Measurements from ENCODE around the gene MMP12.
A peak's percentile ranks its signal among the peaks of the same experiment; 100 is the strongest.
"Not testable (repeated sequence)": the region's sequence is repeated elsewhere in the genome, so short reads cannot be mapped to it uniquely, and the experiment has no call there.

Gene MMP12

DNA sequence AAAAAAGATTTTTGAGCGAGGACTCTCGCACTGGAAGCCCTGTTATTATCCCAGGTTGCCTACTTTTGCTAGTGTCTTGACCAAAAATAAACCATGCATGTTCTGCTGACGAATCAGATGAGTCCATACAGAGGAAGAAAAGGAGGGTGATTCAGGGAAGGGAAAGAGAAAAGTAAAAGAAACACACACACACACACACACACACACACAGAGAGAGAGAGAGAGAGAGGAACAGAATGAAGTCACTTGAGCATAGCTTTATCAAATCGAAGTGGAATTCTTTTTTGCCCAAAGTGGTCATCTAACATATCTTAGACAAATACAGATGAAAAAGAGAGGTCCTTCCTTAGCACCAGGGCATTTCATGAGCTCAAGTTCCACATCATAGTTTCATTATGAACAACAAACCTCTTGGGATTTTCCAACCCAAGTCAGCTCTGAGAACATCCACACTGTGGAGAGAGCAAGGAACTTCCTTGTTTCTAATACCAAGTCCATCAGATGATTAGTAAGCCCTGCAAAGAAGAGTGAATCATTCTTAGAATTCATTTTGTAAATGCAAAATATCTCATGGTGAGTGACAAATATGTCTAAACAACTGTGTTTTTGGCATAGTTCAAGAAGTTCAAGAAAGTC, 7.7 kb upstream of the MMP12 start:
- DNase-seq (ENCODE audit: low spot score) = no peak
- H3K27ac ChIP-seq = no peak overlapping the region
- POLR2A ChIA-PET (ENCODE audit: low non-redundant PET) = no interaction called here
- TF ChIP-seq, protein P1, sequence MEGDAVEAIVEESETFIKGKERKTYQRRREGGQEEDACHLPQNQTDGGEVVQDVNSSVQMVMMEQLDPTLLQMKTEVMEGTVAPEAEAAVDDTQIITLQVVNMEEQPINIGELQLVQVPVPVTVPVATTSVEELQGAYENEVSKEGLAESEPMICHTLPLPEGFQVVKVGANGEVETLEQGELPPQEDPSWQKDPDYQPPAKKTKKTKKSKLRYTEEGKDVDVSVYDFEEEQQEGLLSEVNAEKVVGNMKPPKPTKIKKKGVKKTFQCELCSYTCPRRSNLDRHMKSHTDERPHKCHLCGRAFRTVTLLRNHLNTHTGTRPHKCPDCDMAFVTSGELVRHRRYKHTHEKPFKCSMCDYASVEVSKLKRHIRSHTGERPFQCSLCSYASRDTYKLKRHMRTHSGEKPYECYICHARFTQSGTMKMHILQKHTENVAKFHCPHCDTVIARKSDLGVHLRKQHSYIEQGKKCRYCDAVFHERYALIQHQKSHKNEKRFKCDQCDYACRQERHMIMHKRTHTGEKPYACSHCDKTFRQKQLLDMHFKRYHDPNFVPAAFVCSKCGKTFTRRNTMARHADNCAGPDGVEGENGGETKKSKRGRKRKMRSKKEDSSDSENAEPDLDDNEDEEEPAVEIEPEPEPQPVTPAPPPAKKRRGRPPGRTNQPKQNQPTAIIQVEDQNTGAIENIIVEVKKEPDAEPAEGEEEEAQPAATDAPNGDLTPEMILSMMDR (conservative IDR thresholded peaks at IDR 0.05; ENCODE audit: low read depth) = no peak
- CTCF ChIA-PET = interaction anchor here (0.5 to 1.2 kb wide), 2 partner anchors 32 to 247 kb away, joined by 3 to 5 read pairs; no protein-coding TSS in a partner anchor

- TF ChIP-seq, protein P1 (conservative IDR thresholded peaks at IDR 0.05; ENCODE audit: low read depth) = no peak
- no peak overlapping the region for H3K27ac ChIP-seq
- POLR2A ChIA-PET (ENCODE audit: low non-redundant PET) = no interaction called here
- CTCF ChIA-PET = no interaction called here
- no peak for DNase-seq (ENCODE audit: low spot score)
These were observed 5.0 kb upstream of the MMP12 start for GRCh38 chr11:102879801-102880200.

- H3K27ac ChIP-seq = no peak overlapping the region
- TF ChIP-seq, protein P1 (conservative IDR thresholded peaks at IDR 0.05; ENCODE audit: low read depth) = no peak
- POLR2A ChIA-PET (ENCODE audit: low non-redundant PET) = no interaction called here
- no peak for DNase-seq (ENCODE audit: low spot score)
- CTCF ChIA-PET = interaction anchor here (1.1 kb wide), 1 partner anchor 36 kb away, joined by 3 read pairs; the partner anchor contains the start of gene MMP3
These were observed 3.8 kb upstream of the MMP12 start for GRCh38 chr11:102878595-102878994.

GRCh38 chr11:102869354-102869964, 5.3 kb downstream of the MMP12 start:
- CTCF ChIA-PET = interaction anchor here (0.6 kb wide), 1 partner anchor 262 kb away, joined by 3 read pairs; no protein-coding TSS in a partner anchor
- POLR2A ChIA-PET (ENCODE audit: low non-redundant PET); H3K27ac ChIP-seq; DNase-seq (ENCODE audit: low spot score): not testable (repeated sequence)

DNA sequence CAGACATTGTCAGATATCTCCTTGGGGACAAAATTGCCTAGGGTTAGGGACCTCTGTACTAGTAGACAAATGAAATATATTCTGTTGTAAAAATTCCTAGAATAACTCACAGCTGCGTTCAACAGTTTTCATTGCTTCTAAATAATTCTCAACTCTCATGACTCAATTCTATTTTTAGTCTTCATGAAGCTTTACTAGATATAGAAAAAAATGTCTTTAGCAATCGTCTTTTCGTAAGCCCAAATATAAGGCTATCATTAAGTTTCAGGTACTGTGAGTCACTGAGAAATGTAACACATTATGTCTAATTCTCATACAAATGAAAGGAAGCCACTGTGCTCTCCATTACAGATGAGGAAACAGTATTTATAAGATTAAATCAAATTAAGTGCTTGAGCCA, 6.4 kb downstream of the MMP12 start:
- ChIA-PET POLR2A (ENCODE audit: low non-redundant PET) (no interaction called here), CTCF (no interaction called here)
- peak; percentile 48 for DNase-seq (ENCODE audit: low spot score)
- TF ChIP-seq, protein P1 (conservative IDR thresholded peaks at IDR 0.05; ENCODE audit: low read depth) = no peak
- H3K27ac ChIP-seq = no peak overlapping the region

- CTCF ChIA-PET = interaction anchor here (1.2 kb wide), 1 partner anchor 50 kb away, joined by 5 read pairs; no protein-coding TSS in a partner anchor
- no peak overlapping the region for H3K27ac ChIP-seq
- POLR2A ChIA-PET (ENCODE audit: low non-redundant PET) = no interaction called here
- TF ChIP-seq, protein P1 (conservative IDR thresholded peaks at IDR 0.05; ENCODE audit: low read depth) = no peak
- DNase-seq (ENCODE audit: low spot score) = no peak
These were observed 10.1 kb downstream of the MMP12 start for GRCh38 chr11:102864724-102865123.

- TF ChIP-seq, protein P1 (conservative IDR thresholded peaks at IDR 0.05; ENCODE audit: low read depth) = no peak
- POLR2A ChIA-PET (ENCODE audit: low non-redundant PET) = no interaction called here
- peak; percentile 57 for DNase-seq (ENCODE audit: low spot score)
- no peak overlapping the region for H3K27ac ChIP-seq
- CTCF ChIA-PET = interaction anchor here (0.6 kb wide), 1 partner anchor 120 kb away, joined by 3 read pairs; no protein-coding TSS in a partner anchor
These were observed 20.8 kb downstream of the MMP12 start for GRCh38 chr11:102853956-102854355.

All from RWPE1 (cell line).